Neural crest cell (in vitro differentiated cells): Measurements from ENCODE around the gene REV1. TPM values are rescaled to one million over a fixed set of nuclear protein-coding genes. Genes with fewer than 3 reads are reported as not detected.

Source experiments
- DNase-seq: peaks from one replicate; pipeline ENCODE4 v3.0.0; 2021; ENCODE audit warnings: low read depth, mixed read lengths, low spot score
- H3K27ac Mint-ChIP-seq: one replicate; pipeline ENCODE4 v1.8.0; 2021; ENCODE audit warnings: mild to moderate bottlenecking, mixed read lengths; ENCODE audit not compliant: unreplicated experiment
- H3K27me3 Mint-ChIP-seq: 2 replicates; pipeline ENCODE4 v1.8.0; 2021; ENCODE audit warnings: low read depth, mild to moderate bottlenecking, mixed read lengths
- H3K36me3 Mint-ChIP-seq: 2 replicates; pipeline ENCODE4 v1.8.0; 2021; ENCODE audit warnings: low read depth, mild to moderate bottlenecking, mixed read lengths
- H3K4me1 Mint-ChIP-seq: 2 replicates; pipeline ENCODE4 v1.8.0; 2021; ENCODE audit warnings: mixed read lengths
- H3K4me3 Mint-ChIP-seq: one replicate; pipeline ENCODE4 v1.8.0; 2021; ENCODE audit warnings: mild to moderate bottlenecking, mixed read lengths
- H3K9me3 Mint-ChIP-seq: 2 replicates; pipeline ENCODE4 v1.8.0; 2021; ENCODE audit warnings: mixed read lengths
- CTCF ChIP-seq: fragments of 200-600 bp; sonication (generic); conservative IDR thresholded peaks from 2 replicates; pipeline ENCODE4 v1.5.0; 2021; ENCODE audit warnings: antibody characterized with exemption, mild to moderate bottlenecking
- total RNA-seq: library from RNA; stranded (reverse); gene quantifications from 2 replicates; pipeline ENCODE4 v1.2.1, GENCODE V29; 2021

The REV1 gene
- total RNA-seq, 1 donor from 2014 or later: 48.6 TPM

GRCh38 chr2:99520195-99520594 is 30.4 kb upstream of the REV1 start:
- Mint-ChIP-seq H3K4me1 (no peaks in the 10 kb centered on the region), H3K27ac (no peak overlapping the region), H3K36me3 (no peaks in the 10 kb centered on the region), H3K27me3 (peaks cover 3% of the 10 kb centered on the region), H3K9me3 (no peaks in the 10 kb centered on the region), H3K4me3 (no peak overlapping the region)
- TF ChIP-seq CTCF: no peak
- DNase-seq: no peak

GRCh38 chr2:99514357-99514756 is 24.5 kb upstream of the REV1 start:
- DNase-seq: no peak
- no peaks in the 10 kb centered on the region for H3K9me3 Mint-ChIP-seq
- no peaks in the 10 kb centered on the region for H3K36me3 Mint-ChIP-seq
- H3K27ac Mint-ChIP-seq: no peak overlapping the region
- H3K4me3 Mint-ChIP-seq: no peak overlapping the region
- peaks cover 3% of the 10 kb centered on the region for H3K27me3 Mint-ChIP-seq
- TF ChIP-seq CTCF: no peak
- no peaks in the 10 kb centered on the region for H3K4me1 Mint-ChIP-seq

GRCh38 chr2:99512181-99512591 is 22.4 kb upstream of the REV1 start:
- no peak for TF ChIP-seq CTCF
- no peaks in the 10 kb centered on the region for H3K9me3 Mint-ChIP-seq
- no peak overlapping the region for H3K27ac Mint-ChIP-seq
- DNase-seq: no peak
- H3K36me3 Mint-ChIP-seq: no peaks in the 10 kb centered on the region
- H3K4me1 Mint-ChIP-seq: no peaks in the 10 kb centered on the region
- no peak overlapping the region for H3K4me3 Mint-ChIP-seq
- H3K27me3 Mint-ChIP-seq: no peaks in the 10 kb centered on the region

- H3K9me3 Mint-ChIP-seq: no peaks in the 10 kb centered on the region
- H3K27me3 Mint-ChIP-seq: peaks cover 2% of the 10 kb centered on the region
- DNase-seq: no peak
- H3K4me1 Mint-ChIP-seq: no peaks in the 10 kb centered on the region
- no peak for TF ChIP-seq CTCF
- H3K4me3 Mint-ChIP-seq: no peak overlapping the region
- H3K27ac Mint-ChIP-seq: no peak overlapping the region
- H3K36me3 Mint-ChIP-seq: no peaks in the 10 kb centered on the region
These were observed 19.6 kb upstream of the REV1 start for GRCh38 chr2:99509387-99509786.

- no peak for DNase-seq
- H3K27me3 Mint-ChIP-seq: peaks cover 4% of the 10 kb centered on the region
- no peak overlapping the region for H3K4me3 Mint-ChIP-seq
- no peaks in the 10 kb centered on the region for H3K9me3 Mint-ChIP-seq
- no peak for TF ChIP-seq CTCF
- H3K4me1 Mint-ChIP-seq: no peaks in the 10 kb centered on the region
- no peak overlapping the region for H3K27ac Mint-ChIP-seq
- H3K36me3 Mint-ChIP-seq: no peaks in the 10 kb centered on the region
These were observed 18.4 kb upstream of the REV1 start for GRCh38 chr2:99507937-99508818.
